Measurements from ENCODE around the gene FGD5. TPM values are rescaled to one million over a fixed set of nuclear protein-coding genes. Genes with fewer than 3 reads are reported as not detected.

FGD5 gene
- total RNA-seq, 4 donors from 2014 or later = 3.8 to 10.2 (median 7.6) TPM

DNA sequence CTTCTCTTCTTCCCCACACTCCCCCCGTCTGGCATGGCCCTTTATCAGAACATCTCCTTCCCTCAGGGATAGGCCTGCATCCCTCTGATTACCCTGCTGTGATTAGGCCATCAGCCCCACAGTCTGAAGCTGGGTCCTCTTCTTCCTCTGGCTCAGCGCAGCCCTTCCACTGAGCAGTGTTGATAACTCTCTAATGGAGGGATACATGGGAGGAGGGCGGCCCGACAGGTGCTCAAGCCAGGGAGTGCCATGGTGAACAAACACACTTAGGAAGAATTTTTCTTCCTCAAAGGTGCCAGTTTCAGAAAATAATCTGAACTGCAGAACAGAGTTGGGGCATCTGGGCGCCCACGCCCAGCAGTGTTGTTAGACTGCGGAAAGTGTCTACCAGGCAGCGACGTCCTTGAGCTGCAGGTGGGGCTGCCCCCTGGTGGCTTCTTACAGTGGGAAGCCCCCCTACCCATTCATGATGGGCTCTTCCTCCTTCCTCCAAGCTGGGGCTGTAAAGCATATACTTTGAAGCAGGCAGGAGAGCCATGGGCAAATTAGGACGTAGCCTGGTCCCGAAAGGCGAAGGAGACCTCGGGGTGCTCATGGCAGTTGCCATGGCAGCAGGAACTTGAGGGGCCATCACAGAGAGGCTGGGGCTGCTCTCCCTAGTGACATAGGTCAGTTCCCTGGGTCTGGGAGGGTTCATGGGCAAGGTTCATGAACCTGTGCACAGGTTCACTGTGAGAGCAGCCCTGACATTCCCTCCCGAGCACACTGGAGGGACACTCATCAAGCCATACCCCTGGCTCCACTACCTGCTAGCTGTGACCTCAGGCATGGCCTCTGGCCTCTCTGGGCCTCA is 95.4 kb downstream of the FGD5 start:
- H3K4me3 ChIP-seq (ENCODE audit: low read depth, poor library complexity, severe bottlenecking) = no peak overlapping the region
- peak in 1 of 2 donors; percentile 66 for DNase-seq (ENCODE audit: low spot score in 2 of 2)
- 88 to 90% methylated on average over 13 to 14 of the region's 14 CpGs for WGBS, 2 donors
- intact Hi-C loops (cut with DNase I; ENCODE audit: low total_unique reads) = no loop called here
- TF ChIP-seq, protein P1, sequence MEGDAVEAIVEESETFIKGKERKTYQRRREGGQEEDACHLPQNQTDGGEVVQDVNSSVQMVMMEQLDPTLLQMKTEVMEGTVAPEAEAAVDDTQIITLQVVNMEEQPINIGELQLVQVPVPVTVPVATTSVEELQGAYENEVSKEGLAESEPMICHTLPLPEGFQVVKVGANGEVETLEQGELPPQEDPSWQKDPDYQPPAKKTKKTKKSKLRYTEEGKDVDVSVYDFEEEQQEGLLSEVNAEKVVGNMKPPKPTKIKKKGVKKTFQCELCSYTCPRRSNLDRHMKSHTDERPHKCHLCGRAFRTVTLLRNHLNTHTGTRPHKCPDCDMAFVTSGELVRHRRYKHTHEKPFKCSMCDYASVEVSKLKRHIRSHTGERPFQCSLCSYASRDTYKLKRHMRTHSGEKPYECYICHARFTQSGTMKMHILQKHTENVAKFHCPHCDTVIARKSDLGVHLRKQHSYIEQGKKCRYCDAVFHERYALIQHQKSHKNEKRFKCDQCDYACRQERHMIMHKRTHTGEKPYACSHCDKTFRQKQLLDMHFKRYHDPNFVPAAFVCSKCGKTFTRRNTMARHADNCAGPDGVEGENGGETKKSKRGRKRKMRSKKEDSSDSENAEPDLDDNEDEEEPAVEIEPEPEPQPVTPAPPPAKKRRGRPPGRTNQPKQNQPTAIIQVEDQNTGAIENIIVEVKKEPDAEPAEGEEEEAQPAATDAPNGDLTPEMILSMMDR (IDR thresholded peaks at IDR 0.05) = no peak
- TF ChIP-seq POLR2A (IDR thresholded peaks at IDR 0.05) = no peak

DNA sequence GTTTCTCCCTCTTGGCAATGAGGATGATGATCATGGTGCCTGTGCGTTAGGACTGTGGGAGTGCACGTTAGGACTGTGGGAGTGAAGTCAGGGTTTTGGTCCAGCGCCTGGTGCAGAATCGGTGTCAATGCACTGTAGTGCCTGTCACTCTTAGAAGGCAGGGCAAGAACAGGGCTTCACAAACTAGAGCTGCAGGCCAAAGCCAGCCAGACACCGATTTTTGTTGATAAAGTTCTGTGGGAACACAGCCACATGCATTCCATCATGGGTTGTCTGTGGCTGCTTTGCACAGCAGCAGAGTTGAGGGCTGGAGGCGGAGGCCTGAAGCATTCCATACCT is 96.0 kb downstream of the FGD5 start:
- TF ChIP-seq, protein P1 (IDR thresholded peaks at IDR 0.05) = no peak
- TF ChIP-seq POLR2A (IDR thresholded peaks at IDR 0.05) = no peak
- intact Hi-C loops (cut with DNase I; ENCODE audit: low total_unique reads) = no loop called here
- DNase-seq (ENCODE audit: low spot score in 2 of 2) = peak in 1 of 2 donors; percentile 65
- whole genome bisulfite sequencing, 2 donors = 61 to 72% methylated on average over 6 of the region's 6 CpGs
- H3K4me3 ChIP-seq (ENCODE audit: low read depth, poor library complexity, severe bottlenecking) = no peak overlapping the region

- intact Hi-C loops (cut with DNase I; ENCODE audit: low total_unique reads) = no loop called here
- H3K4me3 ChIP-seq (ENCODE audit: low read depth, poor library complexity, severe bottlenecking) = no peak overlapping the region
- 70 to 87% methylated on average over 3 of the region's 3 CpGs for WGBS, 2 donors
- no peak for TF ChIP-seq POLR2A (IDR thresholded peaks at IDR 0.05)
- TF ChIP-seq, protein P1 (IDR thresholded peaks at IDR 0.05) = no peak
- no peak for DNase-seq (ENCODE audit: low spot score in 2 of 2)
These were observed 97.0 kb downstream of the FGD5 start for GRCh38 chr3:14915636-14916222.

- intact Hi-C loops (cut with DNase I; ENCODE audit: low total_unique reads) = no loop called here
- no peak for DNase-seq (ENCODE audit: low spot score in 2 of 2)
- TF ChIP-seq, protein P1 (IDR thresholded peaks at IDR 0.05) = no peak
- TF ChIP-seq POLR2A (IDR thresholded peaks at IDR 0.05) = no peak
- no peak overlapping the region for H3K4me3 ChIP-seq (ENCODE audit: low read depth, poor library complexity, severe bottlenecking)
- 54 to 57% methylated on average over 13 of the region's 13 CpGs for WGBS, 2 donors
These were observed 99.6 kb downstream of the FGD5 start for GRCh38 chr3:14918356-14918860.

DNA sequence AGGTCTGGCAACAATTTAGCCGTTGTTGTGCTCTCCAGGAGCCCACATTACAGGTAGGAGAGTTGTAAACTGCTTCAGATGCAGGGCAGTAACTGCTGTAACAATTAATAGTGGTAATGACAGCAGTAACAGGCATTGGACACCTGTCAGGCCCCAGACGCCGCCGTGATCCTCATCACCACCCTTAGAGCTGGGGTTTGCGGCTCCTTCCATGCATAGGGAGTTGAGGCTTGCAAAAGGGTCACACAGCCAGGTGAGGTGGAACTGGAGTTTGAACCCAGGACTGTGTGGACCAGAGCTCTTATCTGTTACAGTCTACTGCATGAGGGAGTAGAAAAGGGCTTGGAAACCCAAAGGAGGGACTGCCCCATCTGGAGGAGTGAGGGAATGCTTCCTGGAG is 101.8 kb downstream of the FGD5 start:
- DNase-seq (ENCODE audit: low spot score in 2 of 2) = no peak
- intact Hi-C loops (cut with DNase I; ENCODE audit: low total_unique reads) = loop anchor here (5.0 to 10.0 kb wide), 2 partner anchors 128 to 246 kb away; partner anchors contain the start of gene C3orf20
- WGBS, 2 donors = 81 to 87% methylated on average over 5 of the region's 5 CpGs
- TF ChIP-seq, protein P1 (IDR thresholded peaks at IDR 0.05) = no peak
- TF ChIP-seq POLR2A (IDR thresholded peaks at IDR 0.05) = no peak
- no peak overlapping the region for H3K4me3 ChIP-seq (ENCODE audit: low read depth, poor library complexity, severe bottlenecking)
